HG03521 (cell line): ENCODE measurements around the gene CREB3L1.

Experiments used
- ATAC-seq: cut with Tn5 transposase; IDR thresholded peaks from one replicate; pipeline ENCODE4 v1.9.1; 2021; ENCODE audit warnings: mild to moderate bottlenecking, moderate library complexity; ENCODE audit not compliant: unreplicated experiment

The CREB3L1 gene, protein sequence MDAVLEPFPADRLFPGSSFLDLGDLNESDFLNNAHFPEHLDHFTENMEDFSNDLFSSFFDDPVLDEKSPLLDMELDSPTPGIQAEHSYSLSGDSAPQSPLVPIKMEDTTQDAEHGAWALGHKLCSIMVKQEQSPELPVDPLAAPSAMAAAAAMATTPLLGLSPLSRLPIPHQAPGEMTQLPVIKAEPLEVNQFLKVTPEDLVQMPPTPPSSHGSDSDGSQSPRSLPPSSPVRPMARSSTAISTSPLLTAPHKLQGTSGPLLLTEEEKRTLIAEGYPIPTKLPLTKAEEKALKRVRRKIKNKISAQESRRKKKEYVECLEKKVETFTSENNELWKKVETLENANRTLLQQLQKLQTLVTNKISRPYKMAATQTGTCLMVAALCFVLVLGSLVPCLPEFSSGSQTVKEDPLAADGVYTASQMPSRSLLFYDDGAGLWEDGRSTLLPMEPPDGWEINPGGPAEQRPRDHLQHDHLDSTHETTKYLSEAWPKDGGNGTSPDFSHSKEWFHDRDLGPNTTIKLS

DNA sequence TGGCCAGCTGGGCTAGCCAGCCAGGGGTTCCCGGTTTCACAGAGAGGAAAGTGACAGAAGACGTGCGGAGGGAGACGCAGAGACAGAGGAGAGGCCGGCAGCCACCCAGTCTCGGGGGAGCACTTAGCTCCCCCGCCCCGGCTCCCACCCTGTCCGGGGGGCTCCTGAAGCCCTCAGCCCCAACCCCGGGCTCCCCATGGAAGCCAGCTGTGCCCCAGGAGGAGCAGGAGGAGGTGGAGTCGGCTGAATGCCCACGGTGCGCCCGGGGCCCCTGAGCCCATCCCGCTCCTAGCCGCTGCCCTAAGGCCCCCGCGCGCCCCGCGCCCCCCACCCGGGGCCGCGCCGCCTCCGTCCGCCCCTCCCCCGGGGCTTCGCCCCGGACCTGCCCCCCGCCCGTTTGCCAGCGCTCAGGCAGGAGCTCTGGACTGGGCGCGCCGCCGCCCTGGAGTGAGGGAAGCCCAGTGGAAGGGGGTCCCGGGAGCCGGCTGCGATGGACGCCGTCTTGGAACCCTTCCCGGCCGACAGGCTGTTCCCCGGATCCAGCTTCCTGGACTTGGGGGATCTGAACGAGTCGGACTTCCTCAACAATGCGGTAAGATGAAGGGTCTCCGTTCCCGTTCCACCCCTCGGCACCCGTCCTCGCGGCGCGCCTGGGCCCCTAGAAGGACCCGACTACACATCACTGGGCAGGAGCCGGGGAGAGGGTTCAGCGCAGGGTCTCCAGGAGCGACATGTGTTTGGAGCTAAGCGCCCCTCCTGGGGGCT, at the start of gene CREB3L1:
Gene CREB3L1 (plus strand): TSS at position 41 of the 765 bp plus-strand sequence. CDS start 450 bp downstream, at position 491.
- ATAC-seq = no peak

DNA sequence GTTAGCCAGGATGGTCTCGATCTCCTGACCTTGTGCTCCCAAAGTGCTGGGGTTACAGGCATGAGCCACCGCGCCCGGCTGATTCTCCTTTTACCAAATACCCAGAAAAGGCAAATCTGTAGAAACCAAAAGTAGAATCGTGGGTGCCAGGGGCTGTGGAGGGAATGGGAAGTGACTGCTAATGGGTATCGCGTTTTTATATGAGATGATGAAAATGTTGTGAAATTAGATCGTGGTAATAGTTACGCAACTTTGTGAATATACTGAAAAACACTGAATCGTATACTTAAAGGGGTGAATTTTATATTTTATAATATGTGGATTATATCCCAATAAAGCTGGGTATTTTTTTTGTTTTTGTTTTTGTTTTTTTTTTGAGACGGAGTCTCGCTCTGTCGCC, 48.2 kb upstream of the CREB3L1 start:
- ATAC-seq = no peak

DNA sequence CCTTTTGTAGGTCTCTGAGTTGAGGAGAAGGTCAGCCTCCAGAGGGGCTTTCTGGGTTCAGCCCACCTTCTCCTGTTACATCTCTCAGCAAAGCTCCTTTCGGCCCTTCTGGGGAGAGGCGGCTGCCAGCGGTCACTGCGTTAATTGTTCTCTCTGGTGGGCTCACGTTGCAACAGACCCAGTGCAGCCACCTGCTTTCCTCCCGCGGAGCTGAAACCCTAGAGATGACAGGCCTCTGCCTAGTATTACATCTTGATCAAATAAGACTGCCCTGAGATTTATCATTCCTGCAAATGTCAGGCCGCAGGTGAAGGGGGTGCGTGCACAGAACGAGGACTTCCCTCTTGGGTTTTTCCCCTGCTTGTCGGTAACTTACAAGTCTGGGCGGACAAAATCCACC, 43.2 kb upstream of the CREB3L1 start:
- no peak for ATAC-seq

DNA sequence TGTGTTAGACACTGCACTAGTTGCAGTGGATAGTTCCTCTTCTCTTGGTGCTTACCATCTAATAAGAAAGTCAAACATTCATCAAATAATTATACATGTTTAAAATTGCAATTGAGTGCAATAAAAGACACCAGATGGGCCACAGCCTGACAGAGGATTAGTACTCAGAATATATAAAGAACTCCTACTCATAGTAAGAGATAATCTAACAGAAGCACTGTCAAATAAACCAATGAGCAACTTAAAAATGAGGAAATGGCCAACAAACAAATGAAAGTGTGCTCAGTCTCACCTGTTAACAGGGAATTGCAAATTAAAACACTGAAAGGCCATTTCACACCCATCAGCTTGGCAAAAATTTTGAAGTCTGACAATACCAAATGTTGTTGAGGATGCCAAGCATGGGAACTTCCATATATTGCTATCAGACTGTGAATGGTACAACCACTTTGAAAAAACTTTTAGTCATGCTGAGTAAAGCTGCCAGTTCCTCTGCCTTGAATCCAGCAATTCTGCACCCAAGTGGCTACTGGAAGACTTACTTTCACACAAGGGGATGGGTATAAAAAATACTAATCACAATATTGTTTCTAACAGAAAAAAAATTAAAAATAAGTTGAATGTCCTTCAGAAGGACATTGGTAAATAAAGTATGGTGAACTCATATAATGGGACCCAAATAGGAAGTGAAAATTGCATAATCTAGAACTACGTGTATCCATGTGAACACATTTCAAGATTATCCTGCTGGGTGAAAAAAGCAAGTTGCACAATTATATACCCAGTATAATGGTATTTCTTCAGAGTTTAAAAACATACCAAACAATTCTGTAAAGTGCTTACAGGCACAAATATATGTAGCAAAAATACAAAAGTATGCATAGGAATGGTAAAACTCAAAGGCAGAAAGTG, 41.4 kb upstream of the CREB3L1 start:
- ATAC-seq = no peak

DNA sequence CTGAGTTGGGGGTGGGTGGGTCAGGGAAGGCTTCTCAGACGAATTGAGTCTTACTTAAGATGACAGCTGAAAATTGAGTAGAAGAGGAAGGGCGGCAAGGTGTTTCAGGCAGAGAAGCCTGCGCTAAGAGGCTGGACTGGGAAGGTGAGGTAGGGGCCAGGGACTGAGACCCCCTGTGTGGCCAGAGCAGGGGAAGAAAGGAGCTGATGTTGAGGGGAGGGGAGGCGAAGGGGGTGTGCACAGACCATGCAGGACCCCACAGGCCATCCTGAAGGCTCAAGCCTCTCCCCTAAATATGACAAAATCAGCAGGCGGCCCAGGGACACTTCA, 40.6 kb upstream of the CREB3L1 start:
- ATAC-seq = no peak

DNA sequence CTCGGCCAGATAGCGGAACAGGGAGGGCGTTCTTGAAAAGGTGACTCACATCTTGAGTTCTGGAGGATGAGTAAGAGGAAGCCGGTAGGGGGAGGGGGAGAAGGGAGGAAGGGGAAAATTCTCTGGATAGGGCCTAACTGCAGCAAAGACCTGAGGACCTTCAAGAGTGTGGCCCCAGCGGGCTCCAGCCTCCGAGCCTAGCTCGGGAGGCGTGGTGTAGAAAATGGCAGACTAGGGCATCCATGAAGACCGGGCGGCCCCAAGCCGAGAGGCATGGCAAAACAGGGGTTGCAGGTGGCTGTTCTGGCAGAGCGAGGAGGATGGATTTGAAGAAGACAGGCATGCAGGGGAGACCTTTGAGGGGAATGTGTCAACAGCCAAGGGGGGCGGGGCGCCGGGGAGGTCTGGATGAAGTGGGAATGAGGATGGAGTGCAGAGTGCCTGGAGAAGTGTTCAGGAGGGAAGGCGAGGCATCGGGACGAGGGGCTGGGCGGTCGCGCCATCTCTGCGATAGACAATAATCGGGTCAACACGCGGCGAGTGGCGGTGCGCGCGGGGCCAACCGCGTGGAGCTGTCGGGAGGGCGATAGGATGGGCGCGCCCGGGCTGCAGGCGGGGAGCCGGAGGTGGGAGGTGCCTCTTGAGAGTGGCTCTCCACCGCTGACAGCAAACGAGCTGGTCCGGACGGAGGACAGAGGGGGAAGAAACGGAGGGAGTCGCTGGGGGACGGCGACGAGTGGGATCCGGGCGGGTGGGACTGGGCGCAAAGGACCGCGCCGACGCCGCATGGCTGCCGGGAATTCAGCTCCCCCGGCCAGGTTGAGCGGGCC, 40.0 kb upstream of the CREB3L1 start:
- ATAC-seq = no peak

DNA sequence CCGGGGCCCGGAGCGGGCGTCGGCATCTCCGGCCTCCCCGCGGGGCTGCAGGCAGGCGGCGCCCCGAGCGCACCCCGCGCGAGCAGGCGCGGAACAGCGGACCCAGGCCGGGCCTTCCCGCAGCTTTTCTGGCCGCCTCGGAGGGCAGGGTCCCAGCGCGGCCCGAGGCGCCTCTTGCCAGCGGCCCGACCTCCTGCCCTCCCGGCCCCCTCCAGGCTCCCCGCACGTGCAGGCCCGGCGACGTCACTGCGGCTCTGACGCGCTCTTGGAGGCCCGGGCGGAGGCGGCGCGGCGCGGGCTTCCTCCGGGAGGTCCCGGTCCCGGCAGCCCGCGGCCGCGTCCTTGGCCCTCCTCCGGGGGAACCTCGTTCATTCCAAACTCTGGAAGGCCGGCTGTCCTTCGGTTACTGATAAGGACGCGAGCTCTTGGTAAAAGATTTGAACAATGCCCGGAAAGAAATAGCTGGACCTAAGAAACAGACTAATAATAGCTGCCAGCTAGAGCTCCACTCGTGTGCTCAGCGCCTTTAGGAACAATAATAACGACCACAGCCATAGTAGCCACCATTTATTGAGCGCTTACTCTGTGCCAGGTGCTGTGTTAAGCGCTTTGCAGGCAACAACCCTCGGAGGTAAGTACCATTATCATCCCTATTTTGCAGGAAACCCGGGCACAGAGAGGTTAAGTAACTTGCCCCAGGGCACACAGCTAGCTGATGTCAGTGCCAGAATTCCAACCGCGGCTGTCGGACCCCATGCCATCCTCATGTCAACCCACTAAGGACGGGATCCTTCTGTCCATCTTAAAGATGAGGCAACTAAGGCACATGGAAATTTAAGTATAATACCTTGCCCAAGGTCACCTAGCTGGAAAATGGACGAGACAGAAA, 39.1 kb upstream of the CREB3L1 start:
- no peak for ATAC-seq

DNA sequence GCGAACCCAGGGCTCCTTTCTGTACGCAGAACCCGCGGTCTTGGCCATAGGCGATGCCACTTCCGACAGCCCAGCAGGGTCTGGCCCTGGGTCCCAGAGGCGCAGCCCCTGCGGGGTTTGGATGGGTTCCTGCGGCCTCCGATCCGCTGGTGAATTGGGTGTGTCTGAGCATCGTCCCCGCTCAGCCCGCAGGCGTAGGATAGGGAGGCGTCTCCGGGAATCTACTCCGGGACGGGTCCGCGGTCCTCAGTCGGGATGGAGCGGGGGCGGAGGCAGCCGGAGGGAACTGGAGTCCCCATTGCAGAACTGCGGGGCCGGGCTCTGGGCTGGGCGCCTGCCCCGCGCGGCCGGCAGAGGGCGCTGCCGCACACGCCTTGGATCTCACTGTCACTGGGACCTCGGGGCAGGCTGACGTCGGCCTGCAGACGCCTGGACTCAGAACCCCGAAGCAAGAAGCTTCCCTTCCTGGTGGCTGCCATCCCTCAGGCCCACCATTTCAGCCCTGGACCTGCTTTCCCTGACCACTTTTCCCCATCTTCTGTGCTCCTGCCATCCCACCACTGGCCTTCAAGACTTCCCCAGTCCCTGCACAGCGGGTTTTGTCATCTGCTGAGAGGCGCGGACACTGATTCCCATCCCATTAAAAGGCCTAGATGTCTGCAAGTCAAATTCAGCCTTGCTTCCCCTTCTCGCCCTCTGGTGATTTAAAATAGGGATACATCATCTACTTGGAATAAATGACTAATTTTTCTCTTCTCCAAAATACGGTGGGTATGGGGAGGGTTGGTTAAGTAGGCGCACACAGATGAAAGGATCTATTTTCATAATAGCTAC, 38.3 kb upstream of the CREB3L1 start:
- ATAC-seq = peak; percentile 57

DNA sequence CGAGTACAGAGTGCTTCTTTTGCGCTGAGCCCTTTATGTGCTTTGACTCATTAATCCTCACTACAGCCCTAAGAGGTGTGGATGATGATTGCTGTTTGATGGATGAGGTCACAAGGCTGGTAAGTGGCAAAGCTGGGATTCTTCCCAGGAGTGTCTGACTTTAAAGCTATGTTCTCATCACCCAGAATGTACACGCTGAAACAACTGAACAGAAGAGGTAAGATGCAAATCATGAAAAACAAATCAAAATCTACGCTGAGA, 37.7 kb upstream of the CREB3L1 start:
- no peak for ATAC-seq

DNA sequence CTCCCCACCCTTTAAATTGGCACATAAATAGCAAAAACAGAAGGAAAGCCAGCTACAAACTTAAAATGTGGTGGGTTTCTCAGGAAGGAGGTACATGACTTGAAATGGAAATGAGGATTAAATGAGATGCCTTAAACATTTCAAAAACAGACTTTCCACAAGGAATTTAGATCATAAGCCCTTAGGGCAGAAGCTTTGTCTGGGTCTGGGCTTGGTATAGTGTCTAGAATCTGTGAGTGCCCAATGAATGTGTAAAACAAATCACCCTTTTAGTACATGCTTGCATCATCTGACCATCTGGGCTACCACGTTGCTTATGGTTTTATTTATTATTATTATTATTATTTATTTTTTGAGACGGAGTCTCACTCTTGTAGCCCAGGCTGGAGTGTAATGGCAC, 37.1 kb upstream of the CREB3L1 start:
- ATAC-seq = no peak

DNA sequence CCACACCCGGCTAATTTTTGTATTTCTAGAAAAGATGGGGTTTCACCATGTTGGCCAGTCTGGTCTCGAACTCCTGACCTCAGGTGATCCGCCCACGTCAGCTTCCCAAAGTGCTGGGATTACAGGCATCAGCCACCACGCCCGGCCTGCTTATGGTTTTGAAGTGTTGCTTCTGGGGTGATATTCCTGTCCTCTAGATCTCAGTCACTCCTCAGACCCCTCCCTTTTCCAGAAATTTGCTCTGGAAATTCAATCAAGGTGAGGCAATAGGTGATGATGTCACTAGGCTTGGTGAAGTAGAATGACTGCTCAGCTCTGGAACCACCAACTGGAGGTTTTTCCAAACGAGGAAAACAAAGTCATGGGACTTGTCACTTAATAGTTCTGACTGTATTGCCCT, 36.6 kb upstream of the CREB3L1 start:
- ATAC-seq = no peak

DNA sequence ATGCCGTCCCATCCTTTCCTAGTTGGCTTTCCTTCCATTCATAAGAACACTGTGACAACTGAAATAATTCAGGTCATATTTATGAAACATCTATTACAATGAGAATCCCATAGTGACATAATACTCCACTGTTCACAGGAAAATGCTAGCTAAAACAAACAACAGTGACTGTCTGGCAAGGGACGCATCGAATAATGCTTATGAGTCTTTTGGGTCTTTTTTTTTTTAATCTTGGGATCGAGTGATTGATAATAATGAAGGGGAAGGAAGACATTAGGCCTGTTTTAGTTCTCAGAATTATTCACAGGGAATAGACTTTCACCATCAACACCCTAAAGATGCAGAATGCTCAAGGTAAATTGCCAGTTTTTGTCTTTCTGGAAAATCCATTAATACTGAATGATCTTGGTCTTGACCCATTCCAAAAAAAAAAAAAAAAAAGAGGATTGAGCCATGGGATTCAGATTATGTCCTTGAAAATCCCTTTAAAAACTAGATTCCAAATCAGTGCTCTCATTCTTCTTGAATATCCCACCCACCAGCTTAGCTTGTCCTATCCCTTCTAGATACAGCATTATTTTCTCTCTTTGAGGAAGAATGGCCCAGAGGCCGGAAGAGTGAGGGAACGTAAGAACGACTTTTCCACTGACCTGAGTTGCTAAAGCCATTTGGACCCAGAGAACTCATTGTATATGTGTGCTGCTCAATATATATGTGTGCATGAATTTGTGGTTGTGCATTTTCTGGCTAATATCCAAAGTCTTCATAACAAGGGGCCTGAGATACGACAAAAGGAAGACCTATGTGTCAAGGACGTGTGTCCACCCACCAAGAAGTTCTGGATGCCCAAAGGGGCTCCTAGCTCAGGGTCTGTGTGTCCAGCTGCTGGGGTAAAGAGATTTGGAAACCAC, 35.2 kb upstream of the CREB3L1 start:
- ATAC-seq = no peak

DNA sequence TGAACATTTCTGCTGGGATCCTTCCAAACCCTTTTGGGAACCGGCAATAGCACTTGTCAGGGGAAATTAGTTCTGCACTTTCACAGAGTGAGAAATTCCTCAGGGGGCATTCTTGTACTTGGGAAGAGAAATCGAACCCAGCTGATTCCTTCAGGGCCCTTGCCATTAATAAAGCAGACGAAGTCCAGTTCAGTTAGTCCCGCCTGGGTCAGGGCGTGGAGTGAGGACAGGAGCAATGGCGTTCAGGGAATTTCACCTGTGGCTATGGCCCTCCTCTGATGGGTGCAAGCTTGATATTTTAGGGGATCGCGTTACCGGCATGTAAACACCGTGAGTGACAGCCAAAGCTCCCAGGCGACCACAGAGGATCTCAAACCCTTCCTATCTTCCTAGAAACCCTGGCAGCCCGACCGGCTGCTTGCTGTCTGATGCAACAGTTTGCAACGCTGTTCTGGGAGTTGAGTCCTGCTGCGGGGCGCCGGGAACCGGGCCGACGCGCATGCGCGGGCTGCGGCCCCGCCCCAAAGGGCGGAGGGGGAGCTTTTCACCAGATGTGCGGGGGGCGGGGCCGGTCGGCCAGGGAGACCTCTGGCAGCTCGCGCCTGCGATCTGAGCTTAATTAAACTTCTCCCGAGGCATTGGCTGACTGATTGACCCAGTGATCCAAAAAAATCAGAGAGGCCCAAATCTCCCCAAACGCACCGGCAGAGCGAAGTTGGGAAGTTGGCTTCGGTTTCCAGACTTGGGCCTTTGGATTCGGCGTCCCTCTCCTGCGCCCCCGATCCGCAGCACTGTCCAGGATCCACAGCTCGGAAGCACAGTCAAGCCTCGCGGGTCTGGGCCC, 34.3 kb upstream of the CREB3L1 start:
- peak; percentile 70 for ATAC-seq

DNA sequence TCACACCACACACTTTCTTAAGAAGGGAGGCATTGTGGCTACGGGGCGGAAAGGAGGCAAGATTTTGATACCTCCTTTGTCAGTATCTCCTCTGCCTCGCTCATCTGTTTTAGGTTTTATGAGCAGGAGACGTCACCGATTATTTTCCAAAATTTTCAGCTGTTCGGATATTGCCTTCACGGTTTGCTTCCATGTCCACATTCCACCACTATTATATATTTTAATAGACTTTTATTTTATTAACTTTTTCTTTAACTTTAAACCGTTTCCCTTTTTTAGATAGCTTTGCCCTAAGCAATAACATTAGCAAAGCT, 33.7 kb upstream of the CREB3L1 start:
- no peak for ATAC-seq

DNA sequence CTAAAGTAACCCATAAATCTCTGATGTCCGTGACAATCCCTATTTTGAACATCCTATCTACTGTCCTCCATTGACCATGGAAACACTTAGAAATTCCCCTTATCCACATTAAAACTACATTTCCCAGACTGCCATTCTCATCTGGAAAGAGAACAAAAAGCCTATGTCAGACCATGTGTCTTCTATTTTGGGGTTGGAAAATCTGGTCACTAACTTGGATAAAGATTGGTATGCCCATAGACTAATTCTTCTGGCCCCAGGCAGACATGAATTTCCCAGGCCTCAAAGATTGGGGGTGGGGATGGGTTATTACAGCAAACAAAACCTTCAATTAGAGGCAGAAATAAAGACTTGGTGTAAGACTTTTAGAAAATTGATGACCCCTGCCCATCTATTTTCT, 30.9 kb upstream of the CREB3L1 start:
- ATAC-seq = no peak

DNA sequence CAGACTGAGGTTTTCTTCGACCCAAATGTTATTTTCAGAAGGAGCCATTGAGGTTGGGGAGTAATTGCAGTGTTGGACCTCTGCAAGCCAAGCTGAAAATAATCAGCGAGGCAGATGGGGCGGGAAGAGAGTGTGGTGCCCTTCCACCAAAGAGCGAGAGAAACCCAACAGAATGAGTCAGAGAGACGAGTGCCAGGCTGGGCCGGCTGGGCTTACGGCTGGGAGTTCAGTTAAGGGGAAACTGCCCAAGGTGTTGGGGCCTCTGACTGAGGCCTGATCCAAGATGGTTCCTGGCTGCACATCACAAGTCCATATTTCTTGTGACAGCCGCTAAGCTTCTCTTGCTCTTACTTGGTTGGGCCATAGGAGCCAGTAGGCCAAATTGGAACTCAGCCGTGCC, 30.4 kb upstream of the CREB3L1 start:
- no peak for ATAC-seq

DNA sequence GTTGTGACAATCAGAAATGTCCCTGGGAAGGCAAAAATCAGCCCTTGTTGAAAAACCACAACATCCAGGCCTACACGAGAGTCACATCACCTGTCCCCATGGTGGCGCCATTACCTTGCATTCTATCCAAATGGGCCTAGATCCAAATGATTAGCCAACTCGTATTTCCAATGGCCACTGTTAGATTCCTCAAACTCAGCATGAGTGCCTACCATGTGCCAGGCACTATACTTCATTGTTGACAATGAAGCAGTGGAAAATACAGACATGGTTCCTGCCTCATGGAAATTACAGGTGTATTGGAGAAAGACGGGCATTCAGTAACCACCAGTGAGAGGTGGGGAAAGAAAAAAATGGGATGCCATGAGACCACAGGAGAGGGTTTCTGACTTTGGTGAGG, 29.8 kb upstream of the CREB3L1 start:
- no peak for ATAC-seq
